Tibial nerve (tissue), 4 donors: ENCODE measurements around the gene R3HCC1L. TPM values are rescaled to one million over a fixed set of nuclear protein-coding genes. Genes with fewer than 3 reads are reported as not detected.

Experiments used
- DNase-seq, 2 donors: peaks; one replicate each; pipeline ENCODE4 v3.0.0-alpha.2; 2019; ENCODE audit warnings: low spot score in 2 of 2
- H3K27ac ChIP-seq, 4 donors: fragments of 200-600 bp; sonication (generic) in 3 of 4; one replicate each; pipeline ENCODE4 v1.5.1; 2017 to 2019; ENCODE audit warnings: mild to moderate bottlenecking in 1 of 4
- H3K27me3 ChIP-seq, 2 donors: fragments of 200-600 bp; sonication (generic) in 1 of 2; one replicate each; pipeline versions ENCODE4 v1.5.1 to v1.6.0; 2017 to 2019
- H3K36me3 ChIP-seq, 3 donors: fragments of 200-600 bp; sonication (generic); one replicate each; pipeline ENCODE4 v1.5.1; 2018 to 2019
- H3K4me1 ChIP-seq, 4 donors: fragments of 200-600 bp; sonication (generic) in 3 of 4; one replicate each; pipeline ENCODE4 v1.5.1; 2017 to 2019
- H3K4me3 ChIP-seq, 4 donors: fragments of 200-600 bp; sonication (generic) in 3 of 4; one replicate each; pipeline ENCODE4 v1.5.1; 2017 to 2019; ENCODE audit warnings: mild to moderate bottlenecking in 1 of 4, moderate library complexity in 1 of 4
- H3K9me3 ChIP-seq, 4 donors: fragments of 200-600 bp; sonication (generic) in 3 of 4; one replicate each; pipeline ENCODE4 v1.5.1; 2017 to 2019
- EP300 ChIP-seq, 2 donors: sonication (generic); formaldehyde crosslinking; IDR thresholded peaks; one replicate each; pipeline ENCODE4 v1.6.1; 2017; ENCODE audit warnings: antibody characterized with exemption in 2 of 2, mild to moderate bottlenecking in 1 of 2
- POLR2A ChIP-seq, 2 donors: fragments of 450-650 bp; IDR thresholded peaks; one replicate each; pipeline ENCODE4 v1.6.1; 2017; ENCODE audit warnings: antibody characterized with exemption in 2 of 2, mild to moderate bottlenecking in 2 of 2, moderate library complexity in 2 of 2
- WGBS, 2 donors: methylation state at CpG; one replicate each; pipeline ENCODE4 v1.1.5; 2018; 5-methylcytosine and 5-hydroxymethylcytosine counted together
- total RNA-seq, 4 donors: library from RNA; depleted of rRNA; stranded (reverse); fragments of >200 nt; gene quantifications; one replicate each; pipeline ENCODE4 v1.1.0, GENCODE V29; 2016
- TF ChIP-seq, protein P1 (sequence below), 5 experiments: fragments of 200-600 bp in 3 of 5; fragments of 450-650 bp in 2 of 5; sonication (generic) in 3 of 5; IDR thresholded peaks; one replicate each; pipeline ENCODE4 v1.5.1; 2016 to 2019; ENCODE audit warnings: antibody characterized with exemption in 5 of 5, mild to moderate bottlenecking in 3 of 5, moderate library complexity in 2 of 5

The R3HCC1L gene
- total RNA-seq, 4 donors from 2014 or later = 10.8 to 15.1 (median 13.5) TPM

DNA sequence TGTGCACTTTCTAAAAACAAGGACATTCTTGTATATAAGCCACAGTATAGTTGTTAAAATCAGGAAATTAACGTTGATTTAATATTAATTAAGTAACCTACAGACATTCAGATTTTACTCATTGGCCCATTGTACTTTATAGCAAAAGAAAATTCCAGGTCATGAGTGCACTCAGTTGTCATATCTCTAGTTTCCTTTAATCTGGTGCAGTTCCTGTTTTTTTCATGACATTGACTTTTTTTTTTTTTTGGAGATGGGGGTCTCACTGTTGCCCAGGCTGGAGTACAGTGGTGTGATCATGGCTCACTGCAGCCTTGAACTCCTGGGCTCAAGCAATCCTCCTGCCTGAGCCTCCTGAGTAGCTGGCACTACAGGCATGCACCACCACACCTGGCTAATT, 24.1 kb downstream of the R3HCC1L start:
- Histone ChIP-seq H3K36me3 (peaks cover 0 to 18% (median 0%) of the 10 kb centered on the region in 3 donors), H3K27ac (no peak overlapping the region), H3K27me3 (no peaks in the 10 kb centered on the region), H3K4me1 (no peaks in the 10 kb centered on the region), H3K9me3 (no peaks in the 10 kb centered on the region), H3K4me3 (no peak overlapping the region)
- no peak for DNase-seq
- no peak for TF ChIP-seq EP300 (IDR thresholded peaks at IDR 0.05)
- TF ChIP-seq, protein P1, sequence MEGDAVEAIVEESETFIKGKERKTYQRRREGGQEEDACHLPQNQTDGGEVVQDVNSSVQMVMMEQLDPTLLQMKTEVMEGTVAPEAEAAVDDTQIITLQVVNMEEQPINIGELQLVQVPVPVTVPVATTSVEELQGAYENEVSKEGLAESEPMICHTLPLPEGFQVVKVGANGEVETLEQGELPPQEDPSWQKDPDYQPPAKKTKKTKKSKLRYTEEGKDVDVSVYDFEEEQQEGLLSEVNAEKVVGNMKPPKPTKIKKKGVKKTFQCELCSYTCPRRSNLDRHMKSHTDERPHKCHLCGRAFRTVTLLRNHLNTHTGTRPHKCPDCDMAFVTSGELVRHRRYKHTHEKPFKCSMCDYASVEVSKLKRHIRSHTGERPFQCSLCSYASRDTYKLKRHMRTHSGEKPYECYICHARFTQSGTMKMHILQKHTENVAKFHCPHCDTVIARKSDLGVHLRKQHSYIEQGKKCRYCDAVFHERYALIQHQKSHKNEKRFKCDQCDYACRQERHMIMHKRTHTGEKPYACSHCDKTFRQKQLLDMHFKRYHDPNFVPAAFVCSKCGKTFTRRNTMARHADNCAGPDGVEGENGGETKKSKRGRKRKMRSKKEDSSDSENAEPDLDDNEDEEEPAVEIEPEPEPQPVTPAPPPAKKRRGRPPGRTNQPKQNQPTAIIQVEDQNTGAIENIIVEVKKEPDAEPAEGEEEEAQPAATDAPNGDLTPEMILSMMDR (IDR thresholded peaks at IDR 0.05) = no peak
- no peak for TF ChIP-seq POLR2A (IDR thresholded peaks at IDR 0.05)
- whole genome bisulfite sequencing, 2 donors = 70 to 77% methylated on average over 1 of the region's 1 CpG

DNA sequence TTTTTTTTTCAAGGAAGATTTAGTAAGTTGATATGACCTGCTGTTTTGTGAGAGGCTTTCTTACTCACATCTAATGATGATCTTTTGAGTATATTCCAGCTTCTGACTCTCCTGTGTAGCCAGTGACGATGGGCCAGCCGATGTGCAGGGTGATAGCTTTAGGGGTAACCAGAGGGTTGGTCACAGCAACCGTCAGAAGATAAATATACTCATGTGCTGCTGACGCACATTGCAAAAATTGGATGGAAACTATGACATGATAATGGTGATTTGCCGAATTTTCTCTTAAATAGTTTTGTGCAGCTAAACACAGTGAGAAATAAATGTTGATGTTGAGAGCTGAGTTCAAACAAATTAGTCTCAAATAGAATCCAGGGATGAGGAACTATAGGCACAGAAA, 29.5 kb downstream of the R3HCC1L start:
- H3K36me3 ChIP-seq = peaks cover 0 to 49% (median 0%) of the 10 kb centered on the region in 3 donors
- H3K4me1 ChIP-seq = no peaks in the 10 kb centered on the region
- no peak overlapping the region for H3K4me3 ChIP-seq
- WGBS, 2 donors = 91 to 94% methylated on average over 5 of the region's 5 CpGs
- no peak overlapping the region for H3K27ac ChIP-seq
- H3K9me3 ChIP-seq = no peaks in the 10 kb centered on the region
- no peak for DNase-seq
- TF ChIP-seq POLR2A (IDR thresholded peaks at IDR 0.05) = no peak
- TF ChIP-seq, protein P1 (IDR thresholded peaks at IDR 0.05) = no peak
- no peak for TF ChIP-seq EP300 (IDR thresholded peaks at IDR 0.05)
- H3K27me3 ChIP-seq = no peaks in the 10 kb centered on the region

DNA sequence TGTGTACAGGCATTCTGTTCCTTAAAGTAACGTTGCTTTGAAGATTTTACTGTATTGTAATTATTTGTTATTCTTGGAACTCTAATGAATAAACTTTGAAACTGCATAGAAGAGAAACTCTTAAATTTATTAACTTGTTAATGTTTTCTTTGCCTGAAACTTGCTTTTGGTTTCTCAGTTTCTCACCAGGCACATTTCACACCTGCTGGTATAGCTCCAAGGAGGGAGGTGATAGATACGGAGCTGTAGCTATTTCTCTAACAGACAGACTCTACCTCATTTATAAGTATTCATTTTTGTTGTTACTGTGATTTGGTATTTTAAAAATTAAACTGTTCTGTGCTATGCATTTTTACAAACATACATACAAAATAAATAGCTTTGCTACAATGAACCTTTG, 32.7 kb downstream of the R3HCC1L start:
- WGBS, 2 donors = 71 to 74% methylated on average over 2 of the region's 2 CpGs
- H3K27ac ChIP-seq = no peak overlapping the region
- no peak for DNase-seq
- TF ChIP-seq POLR2A (IDR thresholded peaks at IDR 0.05) (no peak), EP300 (IDR thresholded peaks at IDR 0.05) (no peak)
- TF ChIP-seq, protein P1 (IDR thresholded peaks at IDR 0.05) = no peak
- peaks cover 0 to 49% (median 0%) of the 10 kb centered on the region in 3 donors for H3K36me3 ChIP-seq
- peaks cover 0 to 24% (median 0%) of the 10 kb centered on the region in 4 donors for H3K4me1 ChIP-seq
- no peak overlapping the region for H3K4me3 ChIP-seq
- no peaks in the 10 kb centered on the region for H3K27me3 ChIP-seq
- H3K9me3 ChIP-seq = no peaks in the 10 kb centered on the region

DNA sequence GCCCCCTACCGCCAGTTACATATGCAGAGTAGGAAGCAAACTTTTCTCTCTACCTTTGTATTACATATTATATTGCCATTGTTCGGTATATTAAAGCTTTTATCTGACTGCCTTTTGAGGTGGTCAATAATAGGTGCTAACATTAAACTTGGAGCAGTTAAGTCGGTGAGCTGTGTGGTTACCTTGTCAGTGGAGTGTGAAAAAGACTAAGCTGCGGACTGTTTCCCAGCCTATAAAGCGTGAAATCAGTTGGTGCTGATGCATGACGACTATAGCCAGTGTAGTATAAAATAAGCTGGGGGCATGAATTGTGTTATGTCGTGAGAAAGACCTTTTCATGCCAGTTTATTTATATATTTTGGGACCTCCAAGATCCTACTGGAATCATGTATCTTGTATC, 33.7 kb downstream of the R3HCC1L start:
- WGBS, 2 donors = 85% methylated on average over 7 of the region's 7 CpGs
- no peak for DNase-seq
- peaks cover 0 to 43% (median 0%) of the 10 kb centered on the region in 3 donors for H3K36me3 ChIP-seq
- no peaks in the 10 kb centered on the region for H3K9me3 ChIP-seq
- peaks cover 0 to 30% (median 0%) of the 10 kb centered on the region in 4 donors for H3K4me1 ChIP-seq
- no peak overlapping the region for H3K27ac ChIP-seq
- TF ChIP-seq POLR2A (IDR thresholded peaks at IDR 0.05) (no peak), EP300 (IDR thresholded peaks at IDR 0.05) (no peak)
- TF ChIP-seq, protein P1 (IDR thresholded peaks at IDR 0.05) = no peak
- H3K27me3 ChIP-seq = no peaks in the 10 kb centered on the region
- no peak overlapping the region for H3K4me3 ChIP-seq

DNA sequence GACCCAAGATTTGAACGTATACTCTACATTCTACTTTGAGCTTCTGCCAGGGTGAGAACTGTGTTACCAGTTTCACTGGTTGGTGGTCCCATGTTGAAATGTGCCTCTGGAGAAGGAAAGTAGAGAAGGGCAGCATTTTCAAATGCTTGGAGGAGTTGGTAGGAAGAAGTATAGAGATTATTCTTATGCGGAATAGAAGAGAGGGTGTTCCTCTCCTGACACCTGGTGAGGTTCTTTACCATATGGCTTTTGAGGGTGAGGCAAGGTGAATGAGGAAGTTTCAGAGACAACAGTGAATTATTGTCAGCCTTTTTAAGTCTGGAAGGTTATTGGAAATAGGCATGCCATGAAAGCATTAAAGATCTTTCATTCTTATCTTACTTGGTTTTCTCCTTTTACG, 34.3 kb downstream of the R3HCC1L start:
- peaks cover 0 to 44% (median 0%) of the 10 kb centered on the region in 3 donors for H3K36me3 ChIP-seq
- H3K4me1 ChIP-seq = peaks cover 0 to 30% (median 0%) of the 10 kb centered on the region in 4 donors
- no peaks in the 10 kb centered on the region for H3K9me3 ChIP-seq
- TF ChIP-seq POLR2A (IDR thresholded peaks at IDR 0.05) (no peak), EP300 (IDR thresholded peaks at IDR 0.05) (no peak)
- TF ChIP-seq, protein P1 (IDR thresholded peaks at IDR 0.05) = no peak
- no peak for DNase-seq
- 85 to 86% methylated on average over 3 of the region's 3 CpGs for WGBS, 2 donors
- no peaks in the 10 kb centered on the region for H3K27me3 ChIP-seq
- no peak overlapping the region for H3K27ac ChIP-seq
- H3K4me3 ChIP-seq = no peak overlapping the region
